Smooth muscle cell of the brain vasculature (primary cell): ENCODE measurements around the gene ADCY2.

ENCODE experiments used
- DNase-seq: peaks from one replicate; pipeline ENCODE4 v3.0.0-alpha.2; 2012; ENCODE audit warnings: low read depth, low spot score

Gene ADCY2

DNA sequence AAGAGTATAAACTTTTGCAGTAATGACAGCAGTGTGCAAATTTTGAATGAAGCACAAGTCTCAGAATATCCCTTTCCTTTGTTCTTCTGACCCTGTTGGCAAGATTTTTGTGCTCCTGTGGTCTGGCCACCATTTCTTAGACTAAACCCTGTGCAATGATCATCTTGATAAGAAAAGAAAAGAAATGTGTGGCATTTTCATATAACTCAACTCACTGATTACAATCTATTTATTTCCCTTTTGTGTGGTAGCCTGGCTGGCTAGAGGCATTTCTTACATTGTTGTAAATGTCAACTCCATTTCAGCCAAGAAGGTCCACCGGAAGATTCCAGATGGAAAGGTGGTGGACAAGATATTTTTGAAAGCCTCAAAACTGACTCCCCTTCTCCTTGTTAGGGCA lies 41.9 kb downstream of the ADCY2 start:
- DNase-seq, result no peak

DNA sequence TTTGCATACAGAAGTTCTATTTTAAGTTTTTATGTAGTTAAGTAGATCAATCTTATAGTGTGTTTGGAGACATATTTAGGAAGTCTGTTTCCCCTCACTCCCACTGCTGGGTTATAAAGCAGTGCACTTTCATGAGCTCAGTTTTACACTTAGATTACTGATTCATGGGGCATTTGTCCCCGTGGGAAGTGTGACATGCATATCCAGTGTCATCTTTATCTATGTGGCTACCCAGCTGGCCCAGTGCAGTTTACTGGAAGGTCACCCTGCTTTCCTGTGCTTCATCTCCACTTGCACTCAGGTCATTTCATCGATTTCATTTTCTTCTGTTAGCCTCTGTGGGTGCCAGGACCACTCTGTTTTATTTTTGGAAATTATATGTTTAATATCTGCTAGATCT lies 49.1 kb downstream of the ADCY2 start:
- DNase-seq, result no peak

DNA sequence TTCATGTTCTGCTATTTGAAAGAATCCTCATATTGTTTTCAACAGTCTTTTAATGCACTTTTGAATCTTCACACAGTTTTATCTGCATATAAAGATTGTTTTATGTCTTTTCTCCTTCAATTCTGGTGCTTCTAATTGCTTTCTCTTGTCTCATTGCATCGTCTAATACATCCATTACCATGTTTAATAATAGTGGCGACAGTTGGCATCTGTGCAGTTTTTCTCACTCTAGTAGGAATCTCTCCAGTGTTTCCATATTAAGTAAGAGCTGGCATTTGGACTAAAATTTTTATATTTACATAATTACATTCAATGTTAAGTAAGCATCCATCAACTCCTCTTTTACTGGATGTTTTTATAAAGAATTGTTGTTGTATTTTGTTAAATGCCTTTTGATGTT lies 49.9 kb downstream of the ADCY2 start:
- no peak for DNase-seq

DNA sequence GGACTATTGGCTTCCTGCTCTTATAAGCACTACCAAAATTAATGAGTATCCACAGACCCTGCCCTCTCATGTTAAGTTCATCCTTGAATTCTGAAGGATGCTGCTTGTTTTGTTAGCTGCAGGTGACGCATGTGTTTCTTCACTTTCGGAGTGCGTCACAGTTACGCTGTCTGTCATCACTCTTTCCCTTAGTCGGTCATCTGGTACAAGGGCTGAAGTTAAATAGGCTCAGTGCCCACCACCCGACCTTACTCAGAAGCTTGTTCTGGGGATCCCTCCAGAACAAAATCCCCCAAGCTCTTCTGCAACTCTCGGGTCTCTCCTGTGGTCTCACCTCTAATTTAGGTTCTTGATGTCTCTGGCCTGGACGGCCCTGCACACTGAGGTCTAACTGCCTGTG lies 51.0 kb downstream of the ADCY2 start:
- no peak for DNase-seq

DNA sequence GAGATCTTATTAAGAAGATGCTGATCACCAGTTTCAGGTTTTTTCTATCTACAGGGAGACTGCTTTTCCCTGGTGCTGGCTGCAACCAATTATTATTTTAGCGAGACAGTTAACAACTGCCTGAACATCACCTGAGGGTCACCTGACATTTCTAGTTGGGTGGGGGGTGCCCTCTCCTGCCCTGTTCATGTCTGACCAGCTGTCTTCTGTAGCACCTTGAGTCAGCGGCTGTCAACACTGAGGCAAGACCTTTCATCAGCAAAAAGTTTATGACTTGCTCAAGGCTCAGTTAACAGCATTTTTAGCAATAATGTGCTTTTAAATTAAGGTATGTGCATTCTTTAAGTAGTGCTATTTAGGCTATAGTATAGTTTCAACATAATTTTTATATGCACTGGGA lies 58.0 kb downstream of the ADCY2 start:
- DNase-seq, result no peak

DNA sequence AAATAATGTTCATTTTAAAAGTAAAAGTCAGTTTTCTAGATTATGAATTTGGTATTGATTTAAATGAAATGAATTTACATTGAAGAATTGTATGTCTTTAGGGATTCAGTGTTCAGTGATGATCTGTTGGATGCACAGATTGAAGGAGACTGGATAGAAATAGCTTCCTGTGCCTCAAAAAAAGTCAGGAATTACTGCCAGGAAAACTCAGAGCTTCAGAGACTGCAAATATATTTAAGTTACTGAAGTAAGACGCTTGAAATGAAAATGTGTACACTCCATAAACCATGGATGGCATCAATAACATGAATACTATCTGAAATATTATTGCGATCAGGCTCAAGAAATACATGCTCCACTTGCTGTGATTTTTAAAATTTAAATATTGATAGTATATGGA lies 60.3 kb downstream of the ADCY2 start:
- DNase-seq, result no peak

DNA sequence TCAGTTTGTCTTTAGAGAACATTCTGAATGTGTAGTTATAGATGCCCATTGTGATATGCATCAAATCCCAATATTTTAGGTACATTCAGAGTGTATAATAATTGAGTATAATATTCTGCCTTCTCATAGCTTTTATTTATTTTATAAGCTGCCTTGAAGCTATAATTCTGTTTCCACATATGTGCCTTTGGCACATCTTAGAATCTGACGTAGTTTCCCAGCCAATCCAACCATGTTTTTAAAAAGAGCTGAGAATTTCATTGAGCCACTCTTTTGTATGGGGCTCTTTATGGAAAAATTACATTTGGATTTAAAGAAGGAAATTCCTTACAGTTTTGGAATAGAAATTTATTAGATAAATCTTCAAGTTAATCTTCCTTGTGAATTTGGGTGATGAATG lies 65.4 kb downstream of the ADCY2 start:
- DNase-seq, result no peak

DNA sequence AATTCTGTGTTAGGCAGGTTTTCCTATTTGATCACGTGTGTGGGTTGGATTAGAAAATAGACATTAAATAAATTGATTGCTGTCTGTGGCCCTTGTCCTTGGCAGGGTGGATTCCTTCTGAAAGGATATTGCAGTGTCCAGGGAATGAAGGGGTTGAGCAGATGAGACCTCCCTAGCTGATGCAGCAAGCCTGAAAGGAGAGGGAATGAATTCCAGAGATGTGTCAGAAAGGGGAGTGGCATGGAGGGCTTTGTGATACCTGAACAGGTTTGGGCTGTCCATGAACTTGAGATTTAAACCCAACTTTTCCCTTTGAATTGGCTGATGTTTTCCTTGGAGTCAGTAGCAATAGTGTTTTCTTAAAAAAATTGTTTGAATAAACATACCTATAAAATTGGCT lies 66.8 kb downstream of the ADCY2 start:
- DNase-seq, result no peak

DNA sequence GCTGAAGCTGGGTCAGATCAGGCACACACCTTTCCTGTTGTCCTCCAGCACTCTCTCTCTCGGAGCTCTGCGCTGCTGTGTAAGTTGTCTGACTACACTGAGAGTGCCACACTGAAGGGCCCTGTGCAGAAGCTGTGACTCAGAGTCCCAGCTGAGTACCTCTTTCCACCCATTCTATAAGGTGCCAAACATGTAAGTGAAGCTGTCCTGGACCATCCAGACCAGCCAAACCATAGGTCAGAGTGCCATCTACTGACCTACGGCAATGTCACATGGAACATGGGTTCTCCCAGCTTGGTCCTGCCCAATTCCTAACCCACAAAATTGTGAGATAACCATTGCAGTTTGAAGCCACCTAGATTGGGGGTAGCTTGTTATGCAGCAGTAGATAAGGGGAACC lies 68.2 kb downstream of the ADCY2 start:
- DNase-seq, result no peak

DNA sequence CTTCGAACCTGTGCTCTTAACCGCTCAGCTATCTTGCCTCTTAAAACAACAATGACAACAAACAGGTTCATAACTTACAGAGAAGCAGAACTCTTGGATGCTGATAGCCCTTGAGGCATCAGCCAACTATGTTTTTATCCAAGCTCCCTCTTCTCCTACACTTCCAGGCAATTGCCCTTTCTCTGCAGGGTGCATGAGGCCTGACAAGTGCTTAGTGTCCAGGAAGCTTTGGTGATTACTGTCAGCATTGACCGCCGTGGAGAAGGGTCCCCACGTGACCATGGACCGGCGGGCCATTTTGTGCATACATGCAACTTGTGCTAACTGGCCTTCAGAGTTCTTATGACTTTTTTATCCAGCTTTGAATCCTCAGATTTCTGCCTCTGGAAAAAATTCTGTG lies 71.2 kb downstream of the ADCY2 start:
- no peak for DNase-seq

DNA sequence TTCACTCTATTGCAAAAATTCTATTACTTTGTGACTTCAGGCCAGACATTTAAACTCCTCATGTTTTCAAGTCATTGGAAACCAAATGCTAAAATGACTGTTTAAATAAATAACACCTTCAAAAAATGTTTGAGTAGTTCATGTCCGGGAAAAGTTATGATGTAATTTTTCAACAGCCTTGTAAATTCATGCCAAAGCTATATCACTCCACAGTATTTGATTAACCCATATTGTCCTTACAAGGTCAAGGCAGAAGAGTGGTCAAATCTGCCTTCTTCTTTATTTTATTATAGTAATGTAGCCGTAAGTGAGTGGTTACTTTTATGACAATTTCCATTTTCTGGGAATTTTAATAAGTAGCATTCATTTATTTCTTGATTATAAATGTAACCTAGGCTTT lies 72.8 kb downstream of the ADCY2 start:
- DNase-seq, result no peak

DNA sequence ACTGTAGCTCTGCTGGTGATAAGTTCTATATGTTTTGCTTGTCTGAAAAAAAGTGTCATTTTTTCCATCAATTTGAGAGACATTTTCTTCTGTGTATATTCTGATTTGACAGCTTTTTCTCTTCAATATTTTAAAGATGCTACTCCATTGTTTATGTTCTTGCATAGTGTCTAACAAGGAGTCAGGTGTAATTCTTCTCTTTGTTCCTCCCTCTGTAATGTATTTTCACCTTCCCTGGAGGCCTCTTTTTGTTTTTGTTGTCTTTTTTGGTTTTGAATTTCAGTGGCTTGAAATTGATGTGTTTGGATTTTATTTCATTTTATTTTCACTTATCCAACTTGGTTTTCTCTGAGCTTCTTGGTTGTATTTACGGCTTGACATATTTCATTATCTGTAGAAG lies 75.8 kb downstream of the ADCY2 start:
- DNase-seq, result no peak

DNA sequence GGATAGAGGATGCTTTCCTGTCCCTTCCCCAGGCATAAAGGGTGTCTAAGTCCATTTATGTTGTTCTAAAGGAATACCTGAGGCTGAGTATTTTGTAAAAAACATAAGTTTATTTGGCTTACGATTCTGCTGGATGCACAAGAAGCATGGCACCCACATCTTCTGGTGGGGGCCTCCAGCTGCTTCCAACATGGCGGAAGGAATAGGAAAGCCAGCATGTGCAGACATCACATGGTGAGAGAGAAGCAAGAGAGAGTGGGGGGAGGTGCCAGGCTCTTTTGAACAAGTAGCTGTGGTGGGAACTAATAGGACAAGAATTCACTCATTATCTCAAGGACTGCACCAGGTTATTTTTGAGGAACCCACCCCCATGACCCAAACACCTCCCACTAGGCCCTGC lies 77.2 kb downstream of the ADCY2 start:
- no peak for DNase-seq

DNA sequence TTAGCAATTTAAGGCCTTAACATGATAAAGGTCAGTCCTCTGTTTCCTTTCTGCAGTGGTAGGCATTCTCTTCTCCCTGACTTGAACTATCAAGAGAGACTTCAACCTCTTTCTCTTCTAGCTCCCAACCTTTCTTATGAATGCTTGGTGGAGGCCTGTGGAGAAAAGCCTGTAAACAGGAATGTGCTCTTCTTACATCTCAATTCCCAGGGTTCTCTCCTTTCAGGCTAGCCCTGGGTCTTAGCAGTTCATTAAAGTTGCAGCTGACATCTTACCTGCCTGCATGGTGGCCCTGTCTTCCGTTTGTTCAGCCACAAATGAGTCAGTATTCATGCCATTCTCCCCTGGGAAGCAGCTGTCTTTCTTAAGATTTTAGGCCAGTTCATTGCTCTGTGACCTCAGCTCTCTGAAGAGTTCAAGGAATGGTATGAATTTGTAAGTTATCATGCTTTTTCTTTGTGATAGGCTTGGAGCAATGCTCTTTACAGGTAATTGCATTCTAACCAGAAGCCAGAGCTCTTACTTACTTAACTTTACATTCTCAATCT lies 77.8 kb downstream of the ADCY2 start:
- no peak for DNase-seq

DNA sequence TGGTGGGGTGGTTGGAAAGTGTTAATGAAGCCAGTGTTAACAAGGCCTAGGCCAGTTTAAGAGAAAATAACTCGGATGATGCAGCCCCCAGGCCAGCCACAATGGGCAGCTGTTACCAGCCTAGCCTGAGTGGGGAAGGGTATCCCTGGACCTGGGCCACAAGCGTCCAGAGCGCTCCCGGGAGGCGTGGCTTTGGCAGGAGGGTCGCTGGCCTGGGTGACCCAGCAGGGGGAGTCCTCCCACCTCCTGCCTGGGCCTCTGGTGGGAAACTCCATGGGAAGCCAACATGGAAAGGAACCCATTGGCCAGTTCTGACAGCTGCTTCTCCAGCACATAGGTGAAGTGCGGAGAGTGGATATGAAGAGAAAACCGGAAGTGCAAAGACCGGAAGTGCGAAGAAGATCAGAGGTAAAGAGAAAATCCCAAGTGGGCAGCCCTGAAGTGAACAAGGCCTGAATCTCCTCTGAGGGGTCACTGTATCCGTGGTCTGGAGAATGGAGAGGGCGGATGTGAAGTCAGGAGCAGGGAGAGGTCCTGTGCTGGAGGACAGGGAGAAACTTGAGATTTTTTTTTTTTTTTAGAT lies 79.0 kb downstream of the ADCY2 start:
- no peak for DNase-seq

DNA sequence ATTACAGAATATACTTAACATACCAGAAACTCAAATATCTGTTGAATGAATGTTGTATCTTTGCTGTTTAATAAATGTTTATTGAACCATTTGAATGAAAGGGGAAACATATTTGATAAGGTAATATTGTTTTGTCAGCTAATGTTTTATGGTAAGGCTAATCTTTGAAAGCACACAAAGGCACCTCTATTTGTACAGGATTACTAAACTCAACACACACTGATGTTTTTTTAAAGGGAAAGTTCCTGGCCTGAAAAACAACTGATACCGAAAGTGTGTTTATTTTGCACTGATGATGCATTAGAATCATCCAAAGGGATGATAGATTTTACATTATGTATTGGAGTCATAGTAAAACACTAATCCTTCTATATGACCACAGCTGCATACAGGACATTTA lies 82.5 kb downstream of the ADCY2 start:
- DNase-seq, result no peak

DNA sequence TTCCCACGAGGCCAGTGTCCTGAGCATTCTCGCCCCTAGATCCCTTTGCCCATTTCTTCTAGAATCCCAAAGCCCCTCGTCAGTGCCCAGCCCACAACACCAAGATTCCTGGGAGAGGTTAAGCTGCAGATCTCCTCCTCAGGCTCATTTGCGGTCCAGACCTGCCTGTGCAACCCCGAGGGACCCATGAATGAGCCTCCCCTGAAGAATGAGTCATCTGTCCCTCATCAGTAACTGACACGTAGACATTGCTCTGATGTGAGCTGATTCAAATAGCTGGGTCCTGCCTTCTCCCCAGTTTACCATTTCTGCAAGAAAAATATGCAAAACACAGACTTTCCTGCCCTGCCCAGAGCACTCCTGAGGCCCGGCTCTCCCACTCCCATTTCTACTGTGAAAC lies 92.8 kb downstream of the ADCY2 start:
- DNase-seq, result no peak

DNA sequence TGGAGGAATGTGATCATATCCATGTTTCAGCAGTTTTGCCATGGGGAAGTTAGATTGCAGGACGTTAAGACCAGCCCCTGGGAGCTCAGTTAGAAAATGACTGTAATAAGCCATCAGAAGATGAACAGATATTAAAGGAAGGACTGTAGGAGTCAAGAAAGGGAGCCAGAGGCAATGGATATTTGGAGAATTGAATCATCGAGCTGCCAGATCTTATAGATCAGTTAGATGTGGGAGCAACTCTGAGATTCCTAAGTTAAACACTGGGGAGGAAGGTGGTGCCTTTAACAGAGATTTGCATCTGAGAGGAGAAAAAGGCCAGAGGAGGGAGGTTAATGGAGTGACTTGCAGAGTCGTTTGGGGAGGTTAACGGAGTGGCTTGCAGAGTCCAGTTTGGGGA lies 96.4 kb downstream of the ADCY2 start:
- no peak for DNase-seq

DNA sequence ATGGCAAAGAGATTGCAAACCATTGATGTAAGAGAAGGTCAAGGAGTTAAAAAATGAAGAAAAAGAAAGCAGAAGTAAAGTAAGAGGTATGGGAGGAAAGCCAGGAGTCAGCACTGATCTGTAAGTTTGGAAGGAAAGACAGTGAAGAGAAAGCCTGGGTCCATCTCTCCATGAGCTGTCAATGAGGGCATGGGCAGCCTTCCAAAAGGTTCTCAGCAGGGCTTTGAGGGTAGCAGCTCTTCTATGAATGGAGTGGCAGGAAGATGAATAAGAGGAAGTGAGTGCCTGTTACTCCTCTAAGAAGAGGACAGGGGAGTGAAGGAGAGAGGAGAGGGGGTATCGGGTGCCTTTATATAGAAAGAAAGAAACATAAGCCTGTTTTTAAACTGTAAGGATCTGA lies 97.1 kb downstream of the ADCY2 start:
- no peak for DNase-seq

DNA sequence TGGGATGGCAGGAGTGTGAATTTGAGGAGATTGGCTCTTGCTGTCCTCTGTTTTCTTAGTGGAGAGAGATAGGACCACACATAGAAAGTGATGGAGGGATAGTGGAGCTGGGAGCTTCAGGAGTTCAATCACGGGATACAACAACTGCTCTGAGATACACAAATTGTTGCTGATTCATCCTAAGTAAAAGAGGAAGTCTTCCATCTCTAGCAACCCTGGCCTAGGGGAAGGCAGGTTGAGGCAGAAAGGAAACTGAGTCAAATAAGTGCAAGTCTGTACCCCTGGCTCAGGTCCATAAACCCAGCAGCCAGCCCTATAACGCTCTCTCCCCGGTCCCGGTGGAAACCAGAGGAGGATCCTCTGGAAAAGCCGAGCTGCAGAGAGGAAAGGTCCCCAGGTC lies 97.7 kb downstream of the ADCY2 start:
- DNase-seq, result no peak

DNA sequence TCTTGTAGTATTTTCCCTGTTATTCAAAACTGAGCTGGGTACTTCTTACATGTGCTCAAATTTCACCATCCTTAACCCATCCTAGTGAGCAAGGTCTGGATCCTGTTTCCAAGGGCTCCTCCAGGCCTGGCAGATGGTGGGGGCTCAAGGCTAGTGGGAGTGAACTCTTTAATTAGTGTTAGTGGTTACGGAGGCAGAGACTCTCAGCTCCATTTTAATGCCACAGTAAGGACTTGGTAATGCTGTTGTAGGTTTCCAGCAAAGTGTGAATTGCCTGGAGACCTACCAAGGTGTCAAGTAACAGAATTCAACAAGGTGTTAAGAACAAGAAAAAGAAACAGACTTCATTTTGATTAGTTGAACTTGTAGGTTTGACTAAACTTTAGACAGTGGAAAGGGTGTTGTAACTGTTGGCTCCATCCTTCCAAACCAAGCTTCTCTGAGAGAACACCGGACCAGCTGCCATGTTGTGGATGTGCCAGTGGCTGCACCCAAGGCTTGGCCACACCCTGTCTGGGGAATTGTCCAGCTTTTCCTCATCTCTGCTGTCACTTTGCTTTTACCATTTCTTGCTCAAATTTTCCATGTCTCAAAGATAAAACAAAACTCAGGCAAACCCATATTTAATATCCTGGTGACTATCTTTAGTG lies 98.7 kb downstream of the ADCY2 start:
- no peak for DNase-seq

DNA sequence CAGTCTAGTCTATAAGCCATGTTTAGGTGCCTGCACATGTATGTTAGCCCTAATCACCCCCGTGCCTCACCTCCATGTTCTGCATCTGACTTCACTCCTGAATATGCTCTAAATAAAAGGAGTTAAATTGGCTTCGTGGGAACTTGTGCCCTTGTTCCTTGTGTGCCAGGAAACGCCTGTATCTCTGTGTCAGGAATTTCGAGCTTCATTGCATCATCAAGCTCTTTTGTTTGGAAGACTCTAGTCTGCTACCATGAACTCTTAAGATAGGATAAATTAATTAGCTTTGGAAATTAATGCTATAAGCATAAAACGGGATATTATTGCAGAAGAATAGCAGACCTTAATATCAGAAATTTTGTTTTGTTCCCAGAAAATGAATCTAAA lies 99.2 kb downstream of the ADCY2 start:
- DNase-seq, result no peak

DNA sequence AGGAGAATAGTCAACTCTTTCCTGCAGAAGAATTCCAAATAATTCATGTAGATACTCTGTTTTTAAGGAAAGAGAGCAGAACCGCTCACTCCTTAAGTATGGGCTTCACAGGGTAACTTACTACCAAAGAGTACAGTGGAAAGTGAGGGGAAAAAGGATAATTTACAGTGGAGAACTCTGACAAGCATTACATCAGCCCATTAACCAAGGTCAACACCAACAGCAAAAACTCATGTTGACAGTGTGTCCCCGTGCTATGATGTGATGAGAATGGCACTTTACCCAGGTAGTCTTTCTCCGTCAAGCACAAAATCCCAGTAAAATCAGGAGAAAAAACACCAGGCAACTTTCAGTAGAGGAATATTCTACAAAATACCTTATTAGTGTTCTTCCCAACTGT lies 104.3 kb downstream of the ADCY2 start:
- DNase-seq, result no peak

DNA sequence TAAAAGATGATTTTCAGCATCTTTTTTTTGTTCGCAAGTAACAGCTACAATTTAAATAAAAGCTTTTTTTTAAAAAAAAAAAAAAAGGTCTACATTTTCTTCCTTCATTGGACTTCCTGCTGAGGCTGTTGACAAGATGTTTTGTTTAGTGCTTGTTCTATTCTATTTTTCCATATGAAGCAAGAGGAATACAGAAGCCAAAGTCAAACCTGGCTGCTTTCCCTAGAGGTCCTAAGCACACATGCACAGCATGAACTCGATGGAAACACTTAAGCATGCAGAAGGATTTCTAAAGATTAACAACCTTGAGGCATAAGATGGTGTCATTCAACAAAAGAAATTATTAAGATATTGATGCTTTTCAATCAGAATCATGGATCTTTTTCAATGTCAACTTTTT lies 105.1 kb downstream of the ADCY2 start:
- DNase-seq, result no peak
